Measurements from ENCODE around the gene PFDN2.

PFDN2 gene

GRCh38 chr1:161051219-161051618 lies 66.6 kb downstream of the PFDN2 start:
- DNase-seq: no peak
